GM12873 (cell line): ENCODE data around the gene GRIA3.

ENCODE experiments used
- CTCF ChIP-seq: IDR thresholded peaks from 2 replicates; pipeline ENCODE4 v1.5.1; 2012; ENCODE audit warnings: low read depth, mild to moderate bottlenecking, moderate library complexity, low read length, control low read depth; ENCODE audit not compliant: insufficient read depth; ENCODE audit errors: missing control alignments

The GRIA3 gene

GRCh38 chrX:123167621-123168020, 16.5 kb upstream of the GRIA3 start:
- no peak for TF ChIP-seq CTCF

- TF ChIP-seq CTCF, result no peak
Observed at GRCh38 chrX:123169247-123169901, 14.7 kb upstream of the GRIA3 start.

GRCh38 chrX:123170546-123170945, 13.5 kb upstream of the GRIA3 start:
- TF ChIP-seq CTCF, result no peak

- no peak for TF ChIP-seq CTCF
Observed at GRCh38 chrX:123171781-123172180, 12.3 kb upstream of the GRIA3 start.

GRCh38 chrX:123172869-123173268, 11.2 kb upstream of the GRIA3 start:
- no peak for TF ChIP-seq CTCF

GRCh38 chrX:123173833-123174232, 10.2 kb upstream of the GRIA3 start:
- peak; percentile 47 for TF ChIP-seq CTCF

- TF ChIP-seq CTCF, result no peak
Observed at GRCh38 chrX:123175366-123176122, 8.5 kb upstream of the GRIA3 start.
